NCI-H1694 (cell line): Measurements from ENCODE around the gene CSTB.

Experiments used
- DNase-seq: peaks from one replicate; lab custom pipeline; 2025; lab: John Stamatoyannopoulos, UW

CSTB gene

DNA sequence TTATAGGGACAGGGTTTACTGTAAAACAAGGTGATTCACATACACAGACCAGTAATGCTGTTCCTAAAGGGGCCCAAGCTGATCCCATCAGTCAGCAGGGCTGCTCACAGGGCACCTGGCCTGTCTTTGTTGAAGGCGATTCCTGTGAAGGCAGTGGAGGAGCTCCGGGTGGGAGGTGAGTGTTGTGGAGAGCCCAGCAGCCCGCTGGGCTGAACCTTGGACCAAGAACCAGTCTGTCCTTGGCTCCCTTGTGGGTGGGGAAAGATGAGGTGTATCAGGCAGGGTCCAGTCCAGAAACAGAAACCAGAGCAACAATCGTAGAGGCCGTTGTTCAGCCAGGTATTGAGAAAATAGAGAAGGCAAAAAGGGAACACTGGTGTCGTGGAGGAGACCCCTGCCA lies 44.6 kb downstream of the CSTB start:
- DNase-seq: no peak

DNA sequence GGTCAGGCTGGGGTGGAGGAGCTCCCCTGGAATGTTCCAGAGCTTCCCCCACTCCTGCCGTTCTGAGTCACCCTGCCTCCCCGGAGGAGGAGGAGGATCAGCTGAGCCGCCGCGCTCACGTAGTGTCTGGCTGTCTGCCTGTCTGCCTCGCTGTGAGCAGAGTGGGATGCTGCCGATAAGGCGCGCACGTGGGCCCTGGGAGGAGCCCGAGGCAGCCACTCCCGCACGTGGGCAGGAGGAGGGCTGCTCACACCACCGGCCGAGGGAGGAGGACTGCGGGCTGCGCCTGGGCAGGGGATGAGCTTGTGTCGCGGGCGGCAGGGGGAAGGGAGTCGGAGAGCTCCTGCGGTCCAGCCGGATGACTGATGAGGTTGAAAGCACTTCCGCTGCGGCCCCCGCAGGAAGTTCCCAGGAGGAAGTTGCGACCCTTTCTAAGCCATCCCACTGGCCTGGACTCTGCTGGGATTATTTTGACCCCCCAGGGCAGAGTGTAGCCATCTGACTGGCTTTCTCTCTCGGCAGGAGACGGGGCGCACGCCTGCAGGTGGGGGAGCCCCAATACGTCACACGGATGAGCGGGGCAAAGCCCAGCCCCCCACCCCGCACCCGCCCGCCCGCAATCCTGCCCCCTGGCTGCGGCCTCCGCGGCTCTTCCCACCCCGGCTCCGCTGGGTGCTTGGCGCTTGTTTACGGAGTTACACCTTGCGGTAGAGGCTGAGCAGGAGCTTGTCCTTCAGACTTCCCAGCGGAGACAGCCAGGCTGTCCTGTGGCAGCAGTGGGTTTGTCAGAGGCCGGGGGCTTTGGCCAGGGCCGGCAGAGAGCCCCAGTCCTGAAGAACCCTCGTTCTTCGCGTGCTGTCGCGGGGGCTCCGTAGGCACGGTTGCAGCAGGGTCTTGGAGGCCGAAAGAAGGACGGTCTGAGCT lies 47.4 kb downstream of the CSTB start:
- peak; percentile 71 for DNase-seq

GRCh38 chr21:43728154-43728466 lies 48.0 kb downstream of the CSTB start:
- DNase-seq: no peak

DNA sequence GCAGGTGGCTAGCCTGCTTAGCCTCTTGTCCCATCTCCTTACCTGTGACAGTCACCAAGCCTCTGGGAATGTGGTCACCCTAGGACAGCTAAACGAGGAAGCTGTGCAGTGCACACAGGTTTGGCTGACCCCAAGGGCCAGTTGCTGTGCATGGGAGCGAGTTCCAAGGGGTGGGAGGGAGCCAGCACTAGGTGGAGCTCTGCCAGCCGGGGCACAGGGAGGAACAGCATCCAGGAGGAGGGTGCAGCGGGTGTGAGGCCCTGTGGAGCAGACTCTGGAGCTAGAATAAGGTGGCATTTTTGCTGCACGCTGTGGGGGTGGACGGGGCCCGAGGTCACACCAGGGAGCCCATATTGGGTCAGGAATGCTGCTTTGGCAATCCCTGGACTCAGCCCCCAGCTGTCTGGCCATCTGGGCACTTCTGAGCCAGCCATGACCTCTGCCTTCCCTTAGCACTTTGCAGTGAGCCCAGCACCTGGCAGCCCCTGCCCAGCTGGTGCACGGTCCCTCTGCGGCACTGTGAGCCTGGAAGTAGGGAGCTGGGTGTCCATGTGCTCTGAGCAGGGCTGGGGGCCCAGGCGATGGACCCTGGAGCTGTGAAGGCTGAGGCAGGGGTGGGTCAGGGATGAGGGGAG lies 48.5 kb downstream of the CSTB start:
- no peak for DNase-seq

- DNase-seq: no peak
Observed at GRCh38 chr21:43726686-43727518, 49.2 kb downstream of the CSTB start.
